ENCODE measurements around the gene FFAR3.

FFAR3 gene

DNA sequence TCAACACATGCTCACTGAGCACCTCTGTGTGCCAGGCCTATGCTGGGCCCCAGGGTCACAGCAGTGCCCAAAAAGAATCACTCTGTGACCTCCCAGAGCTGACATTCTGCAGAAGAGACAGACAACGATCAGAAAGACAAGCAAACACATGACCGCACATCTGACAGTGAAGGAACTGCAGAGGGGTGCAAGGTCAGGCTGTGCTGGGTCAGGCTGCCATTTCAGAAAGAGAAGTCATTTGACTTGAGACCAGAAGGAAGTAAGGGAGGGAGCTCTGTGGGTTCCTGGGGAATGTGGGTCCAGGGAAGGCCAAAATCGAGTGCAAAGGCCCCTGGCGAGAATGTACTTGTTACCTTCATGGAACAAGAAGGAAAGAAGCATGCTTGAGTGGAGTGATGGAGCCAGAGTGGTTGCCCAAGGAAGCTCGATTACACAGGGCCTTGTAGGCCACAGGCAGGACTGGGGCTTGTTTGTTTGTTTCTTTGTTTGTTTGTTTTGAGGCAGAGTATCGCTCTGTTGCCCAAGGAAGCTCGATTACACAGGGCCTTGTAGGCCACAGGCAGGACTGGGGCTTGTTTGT is 40.7 kb upstream of the FFAR3 start:
- Mint-ChIP-seq H3K4me1 (peaks cover 80% of the 10 kb centered on the region), H3K4me3 (peak overlapping the region; percentile 16), H3K27me3 (ENCODE audit: low read depth, poor library complexity) (no peaks in the 10 kb centered on the region), H3K27ac (peak overlapping the region; percentile 98), H3K36me3 (ENCODE audit: low read depth) (no peaks in the 10 kb centered on the region), H3K9me3 (peaks cover 9% of the 10 kb centered on the region)
- DNase-seq: no peak
- TF ChIP-seq, protein P1, sequence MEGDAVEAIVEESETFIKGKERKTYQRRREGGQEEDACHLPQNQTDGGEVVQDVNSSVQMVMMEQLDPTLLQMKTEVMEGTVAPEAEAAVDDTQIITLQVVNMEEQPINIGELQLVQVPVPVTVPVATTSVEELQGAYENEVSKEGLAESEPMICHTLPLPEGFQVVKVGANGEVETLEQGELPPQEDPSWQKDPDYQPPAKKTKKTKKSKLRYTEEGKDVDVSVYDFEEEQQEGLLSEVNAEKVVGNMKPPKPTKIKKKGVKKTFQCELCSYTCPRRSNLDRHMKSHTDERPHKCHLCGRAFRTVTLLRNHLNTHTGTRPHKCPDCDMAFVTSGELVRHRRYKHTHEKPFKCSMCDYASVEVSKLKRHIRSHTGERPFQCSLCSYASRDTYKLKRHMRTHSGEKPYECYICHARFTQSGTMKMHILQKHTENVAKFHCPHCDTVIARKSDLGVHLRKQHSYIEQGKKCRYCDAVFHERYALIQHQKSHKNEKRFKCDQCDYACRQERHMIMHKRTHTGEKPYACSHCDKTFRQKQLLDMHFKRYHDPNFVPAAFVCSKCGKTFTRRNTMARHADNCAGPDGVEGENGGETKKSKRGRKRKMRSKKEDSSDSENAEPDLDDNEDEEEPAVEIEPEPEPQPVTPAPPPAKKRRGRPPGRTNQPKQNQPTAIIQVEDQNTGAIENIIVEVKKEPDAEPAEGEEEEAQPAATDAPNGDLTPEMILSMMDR (IDR thresholded peaks at IDR 0.05): no peak

DNA sequence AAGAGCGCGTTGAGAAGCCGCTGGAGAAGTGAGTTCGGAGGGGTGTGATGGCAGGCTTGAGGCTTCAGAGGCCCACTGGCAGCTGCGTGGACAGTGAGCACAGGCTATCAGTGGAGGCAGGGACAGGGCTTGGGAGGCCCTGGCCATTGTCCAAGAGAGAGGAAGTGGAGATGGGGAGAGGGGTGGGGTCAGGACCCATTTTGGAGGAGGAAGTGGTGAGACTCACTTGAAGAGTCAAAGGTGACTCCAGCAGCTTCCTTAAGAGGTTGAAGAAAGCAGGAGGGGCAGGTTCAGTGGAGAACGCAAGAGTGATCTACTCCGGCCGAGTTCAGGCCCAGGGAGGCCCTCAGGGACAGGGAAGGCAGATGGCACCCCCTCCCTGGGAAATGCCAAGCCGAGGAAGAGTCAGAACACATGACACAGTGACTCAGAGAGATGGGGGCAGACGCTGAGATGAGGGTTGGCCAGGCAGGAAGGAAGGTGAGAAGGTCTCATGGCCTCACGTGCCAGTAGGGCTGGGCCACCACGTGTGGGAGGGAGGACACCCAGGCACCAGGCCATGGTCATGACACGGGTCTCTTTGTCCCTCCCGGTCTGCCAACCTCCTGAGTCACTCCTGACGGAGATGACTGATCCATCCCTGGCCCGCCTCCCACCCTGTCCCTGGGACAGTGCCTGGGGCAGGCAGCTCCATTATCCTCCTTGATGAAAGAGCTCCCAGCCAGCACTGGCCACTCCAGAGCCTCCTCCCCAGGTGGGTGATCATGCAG is 39.4 kb upstream of the FFAR3 start:
- H3K27ac Mint-ChIP-seq: peak overlapping the region; percentile 91
- peak overlapping the region; percentile 38 for H3K4me3 Mint-ChIP-seq
- H3K4me1 Mint-ChIP-seq: peaks cover 67% of the 10 kb centered on the region

DNA sequence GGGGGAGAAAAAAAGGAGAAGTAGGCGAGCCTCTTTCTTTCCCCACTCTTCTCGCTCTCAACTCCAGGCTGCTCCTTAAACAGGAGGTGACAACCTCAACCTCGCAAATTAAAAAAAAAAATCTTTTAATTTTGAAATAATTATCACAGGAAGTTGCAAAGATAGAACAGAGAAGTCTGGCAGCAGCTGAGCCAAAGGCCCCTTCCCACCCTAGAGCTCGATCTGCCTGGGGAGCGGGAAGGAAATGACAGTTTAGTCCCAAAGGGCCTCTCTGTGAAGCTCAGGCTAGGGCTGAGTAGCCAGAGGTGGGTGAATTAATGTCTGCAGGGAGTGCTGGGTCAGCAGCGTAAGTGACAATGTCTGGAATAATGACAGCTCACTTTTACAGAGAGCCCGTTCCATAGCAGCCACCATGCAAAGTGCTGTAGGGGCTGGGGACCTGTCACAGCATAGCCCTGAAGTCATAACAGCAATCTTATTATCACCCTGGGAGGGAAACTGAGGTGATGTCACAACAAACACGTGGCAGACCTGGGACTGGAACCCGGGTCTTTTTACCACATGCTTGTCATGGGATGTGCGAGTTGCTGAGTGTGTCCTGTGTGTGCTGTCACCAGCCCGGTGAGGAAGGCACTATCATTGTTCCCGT is 38.1 kb upstream of the FFAR3 start:
- TF ChIP-seq, protein P1 (IDR thresholded peaks at IDR 0.05): no peak
- no peak for DNase-seq
- Mint-ChIP-seq H3K9me3 (peaks cover 9% of the 10 kb centered on the region), H3K27ac (no peak overlapping the region), H3K27me3 (ENCODE audit: low read depth, poor library complexity) (no peaks in the 10 kb centered on the region), H3K4me3 (no peak overlapping the region), H3K4me1 (peaks cover 55% of the 10 kb centered on the region), H3K36me3 (ENCODE audit: low read depth) (no peaks in the 10 kb centered on the region)

More for the DNA sequence above, 39.4 kb upstream of the FFAR3 start:
- DNase-seq: no peak
- Mint-ChIP-seq H3K36me3 (ENCODE audit: low read depth) (no peaks in the 10 kb centered on the region), H3K27me3 (ENCODE audit: low read depth, poor library complexity) (no peaks in the 10 kb centered on the region), H3K9me3 (peaks cover 9% of the 10 kb centered on the region)
- TF ChIP-seq, protein P1 (IDR thresholded peaks at IDR 0.05): no peak

DNA sequence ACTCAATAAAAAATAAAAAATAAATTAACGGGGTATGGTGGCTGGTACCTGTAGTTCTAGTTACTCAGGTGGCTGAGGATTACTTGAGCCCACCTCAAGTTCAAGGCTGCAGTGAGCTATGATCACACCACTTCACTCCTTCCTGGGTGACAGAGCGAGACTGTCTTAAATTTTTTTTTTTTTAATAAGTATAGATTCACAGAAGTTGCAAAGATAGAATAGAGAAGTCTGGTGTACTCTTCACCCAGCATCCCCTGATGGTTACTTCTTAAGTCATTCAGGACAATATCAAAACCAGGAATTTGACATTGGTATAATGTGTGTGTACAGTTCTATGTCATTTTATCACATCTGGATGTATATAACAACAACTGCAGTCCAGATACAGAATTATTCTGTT is 37.0 kb upstream of the FFAR3 start:
- H3K9me3 Mint-ChIP-seq: peaks cover 9% of the 10 kb centered on the region
- no peak overlapping the region for H3K4me3 Mint-ChIP-seq
- H3K36me3 Mint-ChIP-seq (ENCODE audit: low read depth): no peaks in the 10 kb centered on the region
- DNase-seq: no peak
- H3K27me3 Mint-ChIP-seq (ENCODE audit: low read depth, poor library complexity): peaks cover 5% of the 10 kb centered on the region
- TF ChIP-seq, protein P1 (IDR thresholded peaks at IDR 0.05): no peak
- H3K27ac Mint-ChIP-seq: no peak overlapping the region
- H3K4me1 Mint-ChIP-seq: peaks cover 45% of the 10 kb centered on the region

DNA sequence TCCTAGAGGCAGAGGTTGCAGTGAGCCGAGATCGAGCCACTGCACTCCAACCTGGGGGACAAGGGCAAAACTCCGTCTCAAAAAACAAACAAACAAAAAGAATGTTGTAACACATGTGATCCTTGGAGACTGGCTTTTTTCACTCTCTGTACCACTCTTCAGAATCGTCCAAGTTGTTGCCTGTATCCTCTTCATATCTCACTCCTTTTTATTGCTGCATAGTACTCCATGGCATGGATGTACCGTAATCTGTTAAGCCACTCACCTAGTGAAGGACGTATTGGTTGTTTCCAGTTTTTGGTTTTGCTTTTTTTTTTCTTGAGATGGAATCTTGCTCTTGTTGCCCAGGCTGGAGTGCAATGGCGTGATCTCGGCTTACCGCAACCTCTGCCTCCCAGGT is 36.2 kb upstream of the FFAR3 start:
- no peak overlapping the region for H3K27ac Mint-ChIP-seq
- TF ChIP-seq, protein P1 (IDR thresholded peaks at IDR 0.05): no peak
- peaks cover 9% of the 10 kb centered on the region for H3K9me3 Mint-ChIP-seq
- H3K4me3 Mint-ChIP-seq: no peak overlapping the region
- no peaks in the 10 kb centered on the region for H3K36me3 Mint-ChIP-seq (ENCODE audit: low read depth)
- H3K27me3 Mint-ChIP-seq (ENCODE audit: low read depth, poor library complexity): peaks cover 9% of the 10 kb centered on the region
- H3K4me1 Mint-ChIP-seq: peaks cover 37% of the 10 kb centered on the region
- no peak for DNase-seq

Measured in nephron progenitor cell (in vitro differentiated cells).